ENCODE measurements around the gene ZBTB21. TPM values are rescaled to one million over a fixed set of nuclear protein-coding genes. Genes with fewer than 3 reads are reported as not detected.

The ZBTB21 gene
- total RNA-seq, 1 experiment from 2014 or later, result 18.1 TPM

DNA sequence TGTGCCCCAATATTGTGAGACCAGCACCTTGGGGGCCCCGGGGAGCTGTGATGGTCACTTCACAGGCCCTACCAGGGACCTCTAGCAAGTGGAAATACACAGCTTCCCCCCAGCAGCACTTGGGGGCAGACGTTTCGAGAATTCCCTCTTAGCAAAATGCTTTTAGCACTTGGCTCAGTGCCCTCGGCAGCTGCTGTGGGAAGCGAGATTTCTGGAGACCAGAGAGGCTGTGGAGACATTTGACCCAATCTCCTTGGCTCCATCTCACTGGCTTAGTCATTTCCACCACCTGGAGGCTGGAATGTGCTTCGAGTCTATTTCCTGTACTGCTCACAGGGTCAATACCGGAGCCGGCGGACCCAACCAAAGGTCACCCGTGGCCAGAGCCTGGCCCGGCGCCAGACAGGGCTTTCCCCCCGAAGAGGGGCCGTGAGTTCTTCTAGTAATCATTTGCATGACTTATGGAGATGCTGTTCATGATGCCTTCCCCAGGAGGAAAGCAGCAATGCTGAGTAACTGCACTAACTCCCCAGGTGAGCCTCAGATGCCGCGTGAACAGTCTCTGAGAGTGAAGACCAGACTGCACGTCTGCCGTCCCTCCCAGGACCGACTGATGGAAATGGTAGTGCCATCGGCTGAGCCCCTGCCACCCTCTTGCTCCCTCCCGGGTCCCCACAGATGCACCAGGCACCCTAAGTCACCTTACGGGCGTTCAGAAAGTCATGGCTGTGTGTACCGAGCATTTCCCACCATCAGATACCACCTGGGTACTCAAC lies 52.0 kb downstream of the ZBTB21 start:
- H3K36me3 Mint-ChIP-seq (ENCODE audit: insufficient read depth in 1 of 3, low read depth in 3 of 3), result no peaks in the 10 kb centered on the region
- no peak overlapping the region for H2BK12ac ChIP-seq (ENCODE audit: insufficient read length, low read depth, low read length)
- no peaks in the 10 kb centered on the region for H3K9me3 ChIP-seq (ENCODE audit: control insufficient read depth, low read depth, low read length)
- H3K4me2 ChIP-seq (ENCODE audit: insufficient read depth, insufficient read length, low read length), result no peak overlapping the region
- no peaks in the 10 kb centered on the region for H3K27me3 ChIP-seq (ENCODE audit: insufficient read depth, low read length)
- no peak overlapping the region for H2AK5ac ChIP-seq (ENCODE audit: insufficient read length, low read length)
- no peak overlapping the region for H3K23ac ChIP-seq (ENCODE audit: insufficient read length, low read depth, low read length)
- no peak overlapping the region for H3K4ac ChIP-seq (ENCODE audit: low read depth, low read length)
- H4K20me1 ChIP-seq (ENCODE audit: control insufficient read depth, insufficient read depth, insufficient read length), result no peaks in the 10 kb centered on the region
- H3K9me3 Mint-ChIP-seq, result no peaks in the 10 kb centered on the region; a peak in 2 of 5 replicates
- H4K91ac ChIP-seq (ENCODE audit: insufficient read length, low read depth, low read length), result no peak overlapping the region
- H3K79me1 ChIP-seq (ENCODE audit: insufficient read depth, low read depth, low read length, poor library complexity, severe bottlenecking), result no peaks in the 10 kb centered on the region
- no CpG with 5 or more reads among the region's 24 CpGs for WGBS (ENCODE audit: extremely low coverage, insufficient read length, low lambda C conversion rate)
- H3K14ac ChIP-seq (ENCODE audit: insufficient read depth, low read length), result no peak overlapping the region
- no peak overlapping the region for H4K8ac ChIP-seq (replicated peaks; ENCODE audit: insufficient read length, low read depth, low read length)
- H3K27me3 Mint-ChIP-seq (ENCODE audit: low read depth), result peaks cover 10% of the 10 kb centered on the region
- DNase-seq, result no peak
- no peak overlapping the region for H3K56ac ChIP-seq (ENCODE audit: insufficient read length, low read depth, low read length)
- no peaks in the 10 kb centered on the region for H3K79me2 ChIP-seq (ENCODE audit: insufficient read depth, low read length)
- H3K18ac ChIP-seq (ENCODE audit: insufficient read length, low read depth, low read length), result no peak overlapping the region
- peaks cover 14 to 19% of the 10 kb centered on the region in 2 experiments for H3K4me1 Mint-ChIP-seq
- H3K4me1 ChIP-seq (ENCODE audit: insufficient read depth, low read length), result no peaks in the 10 kb centered on the region; the same call in 1 of the 2 replicates
- no peak overlapping the region for H4K5ac ChIP-seq (ENCODE audit: insufficient read length, low read depth, low read length)
- no peak overlapping the region for H2BK120ac ChIP-seq (ENCODE audit: low read depth, low read length, poor library complexity, severe bottlenecking)
- no peak overlapping the region for H3T11ph ChIP-seq (ENCODE audit: low read length)
- H3K23me2 ChIP-seq (ENCODE audit: insufficient read length, low read depth, low read length, poor library complexity, severe bottlenecking), result peaks cover 4% of the 10 kb centered on the region
- H3K27ac Mint-ChIP-seq, result no peak overlapping the region
- H2BK20ac ChIP-seq (ENCODE audit: low read depth, low read length, poor library complexity, severe bottlenecking), result no peak overlapping the region
- H3K9ac ChIP-seq (ENCODE audit: extremely low read depth, insufficient read length, low read length), result no peak overlapping the region
- TF ChIP-seq CTCF (conservative IDR thresholded peaks at IDR 0.05), result peak; percentile 44; the same call in 2 of the 3 replicates
- H3K4me3 Mint-ChIP-seq, result no peak overlapping the region
- H2BK15ac ChIP-seq (ENCODE audit: low read depth, low read length), result no peak overlapping the region
- no peak overlapping the region for H2BK5ac ChIP-seq (ENCODE audit: insufficient read length, low read length)
- no peak overlapping the region for H2AFZ ChIP-seq (ENCODE audit: low read length)
- no peak overlapping the region for H3K27ac ChIP-seq (ENCODE audit: insufficient read length, low read depth, low read length)
